DOHH2 (cell line): ENCODE data around the gene NR2C2.

Source experiments
- CTCF ChIP-seq: fragments of 200-600 bp; sonication (generic); IDR thresholded peaks from one replicate; pipeline ENCODE4 v1.5.1; 2014; ENCODE audit warnings: antibody characterized with exemption, mild to moderate bottlenecking, low read depth, low read length; ENCODE audit not compliant: poor library complexity, severe bottlenecking
- EZH2phosphoT487 ChIP-seq: fragments of 200-600 bp; sonication (generic); IDR thresholded peaks from 2 replicates; pipeline ENCODE4 v1.6.1; 2017; ENCODE audit warnings: borderline replicate concordance, mild to moderate bottlenecking, antibody characterized with exemption, low read length, moderate library complexity, mixed read lengths

- TF ChIP-seq CTCF (no peak), EZH2phosphoT487 (no peak)
Measured at GRCh38 chr3:14907043-14907966, 40.1 kb upstream of the NR2C2 start.
